LNCaP clone FGC (cell line): ENCODE measurements around the gene RNU7-1.
A peak's percentile ranks its signal among the peaks of the same experiment; 100 is the strongest.

Experiments
- DNase-seq: peaks from one replicate; pipeline ENCODE4 v3.0.0-alpha.2; 2011; ENCODE audit warnings: low read depth
- H3K4me3 ChIP-seq: 2 replicates; pipeline ENCODE4 v1.5.1; 2011; ENCODE audit warnings: mild to moderate bottlenecking, low read depth, low read length, control low read depth
- TF ChIP-seq, protein P1 (sequence below): IDR thresholded peaks from 2 replicates; pipeline ENCODE4 v1.5.1; 2012; ENCODE audit warnings: mild to moderate bottlenecking; ENCODE audit not compliant: control insufficient read depth, insufficient read depth; ENCODE audit errors: extremely low read depth

The RNU7-1 gene

GRCh38 chr12:6927379-6928021 lies 16.1 kb upstream of the RNU7-1 start, which contains the start of gene ATN1:
ATN1 (plus strand) TSS chr12:6927959; CDS start chr12:6934002, 6,043 bp downstream.
- DNase-seq: no peak
- TF ChIP-seq, protein P1, sequence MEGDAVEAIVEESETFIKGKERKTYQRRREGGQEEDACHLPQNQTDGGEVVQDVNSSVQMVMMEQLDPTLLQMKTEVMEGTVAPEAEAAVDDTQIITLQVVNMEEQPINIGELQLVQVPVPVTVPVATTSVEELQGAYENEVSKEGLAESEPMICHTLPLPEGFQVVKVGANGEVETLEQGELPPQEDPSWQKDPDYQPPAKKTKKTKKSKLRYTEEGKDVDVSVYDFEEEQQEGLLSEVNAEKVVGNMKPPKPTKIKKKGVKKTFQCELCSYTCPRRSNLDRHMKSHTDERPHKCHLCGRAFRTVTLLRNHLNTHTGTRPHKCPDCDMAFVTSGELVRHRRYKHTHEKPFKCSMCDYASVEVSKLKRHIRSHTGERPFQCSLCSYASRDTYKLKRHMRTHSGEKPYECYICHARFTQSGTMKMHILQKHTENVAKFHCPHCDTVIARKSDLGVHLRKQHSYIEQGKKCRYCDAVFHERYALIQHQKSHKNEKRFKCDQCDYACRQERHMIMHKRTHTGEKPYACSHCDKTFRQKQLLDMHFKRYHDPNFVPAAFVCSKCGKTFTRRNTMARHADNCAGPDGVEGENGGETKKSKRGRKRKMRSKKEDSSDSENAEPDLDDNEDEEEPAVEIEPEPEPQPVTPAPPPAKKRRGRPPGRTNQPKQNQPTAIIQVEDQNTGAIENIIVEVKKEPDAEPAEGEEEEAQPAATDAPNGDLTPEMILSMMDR: no peak
- peak within 1 kb of the TSS; percentile 89 for H3K4me3 ChIP-seq

DNA sequence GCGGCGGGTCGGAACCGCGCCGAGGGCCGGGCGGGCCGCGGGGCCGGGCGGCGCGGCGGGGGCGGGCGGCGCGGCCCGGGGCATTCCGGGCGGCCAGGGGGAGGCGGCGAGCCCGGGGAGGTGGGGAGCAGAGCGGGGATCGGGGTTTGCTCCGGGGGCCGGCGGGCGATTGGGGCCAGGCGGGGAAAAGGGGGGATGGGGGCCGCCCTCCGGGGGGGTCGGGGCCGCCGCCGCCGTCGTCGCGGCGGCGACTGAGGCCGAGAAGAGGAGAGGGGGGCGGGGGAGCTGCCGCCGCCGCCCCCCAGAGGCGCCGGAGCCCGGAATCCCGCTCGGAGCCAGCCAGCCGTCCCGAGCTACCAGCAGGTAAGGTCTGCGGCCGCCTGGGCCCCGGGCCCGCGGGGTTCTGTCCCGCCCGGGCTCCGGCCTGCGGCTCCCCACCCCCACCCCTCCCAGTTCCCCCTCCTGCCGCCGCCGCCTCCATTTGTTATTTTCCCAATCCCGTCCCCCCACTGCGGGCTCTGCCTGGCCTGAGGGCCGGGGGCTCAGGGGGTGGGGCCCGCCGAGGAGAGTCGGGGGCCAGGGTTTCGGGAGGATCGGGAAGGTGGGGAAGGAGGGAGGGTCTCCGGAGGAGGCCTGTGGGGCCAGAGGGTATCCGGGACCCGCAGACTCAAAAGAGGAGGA lies 15.5 kb upstream of the RNU7-1 start:
- TF ChIP-seq, protein P1: no peak
- H3K4me3 ChIP-seq: peak overlapping the region; percentile 89
- no peak for DNase-seq

- H3K4me3 ChIP-seq: peak overlapping the region; percentile 89
- TF ChIP-seq, protein P1: no peak
- no peak for DNase-seq
Observed at GRCh38 chr12:6928703-6929407, 14.8 kb upstream of the RNU7-1 start.

GRCh38 chr12:6929466-6930452 lies 13.9 kb upstream of the RNU7-1 start:
- DNase-seq: no peak
- TF ChIP-seq, protein P1: no peak
- peak overlapping the region; percentile 89 for H3K4me3 ChIP-seq

DNA sequence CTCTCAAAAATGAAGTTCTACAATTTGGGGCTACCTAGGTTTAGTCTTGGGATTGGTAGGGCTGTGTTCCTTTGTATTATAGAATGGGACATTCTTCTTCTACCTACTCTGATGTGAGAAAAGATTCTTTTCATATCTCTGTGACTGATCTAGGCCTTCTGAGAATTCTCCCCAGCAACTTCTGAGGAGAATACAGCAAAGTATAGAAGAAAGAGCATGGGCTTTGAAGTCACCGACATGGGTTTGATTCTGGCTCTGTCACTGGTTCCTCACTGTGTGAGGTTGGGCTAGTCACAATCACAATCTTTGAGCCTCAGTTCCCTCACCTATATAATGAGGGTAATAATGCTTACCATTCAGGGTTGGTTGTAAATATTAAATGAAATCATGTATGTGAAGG lies 10.8 kb upstream of the RNU7-1 start:
- no peak overlapping the region for H3K4me3 ChIP-seq
- DNase-seq: no peak
- TF ChIP-seq, protein P1: no peak

- no peak overlapping the region for H3K4me3 ChIP-seq
- TF ChIP-seq, protein P1: no peak
- DNase-seq: no peak
Observed at GRCh38 chr12:6934110-6934509, 9.5 kb upstream of the RNU7-1 start.
